Small intestine (tissue), 7 donors: Measurements from ENCODE around the gene TPRX2. TPM values are rescaled to one million over a fixed set of nuclear protein-coding genes. Genes with fewer than 3 reads are reported as not detected.
"Not testable (repeated sequence)": the region's sequence is repeated elsewhere in the genome, so short reads cannot be mapped to it uniquely, and the experiment has no call there.

Source experiments
- DNase-seq, 2 donors: peaks; one replicate each; pipeline versions ENCODE4 v3.0.0 to v3.0.0-alpha.2; 2013
- FAIRE-seq: peaks from 2 replicates; lab custom pipeline; 2012; peaks lifted over from hg19 to GRCh38; lab: Jason Lieb, UNC
- H3K27ac ChIP-seq, 3 donors: one replicate each; pipeline ENCODE4 v1.5.1; 2013; ENCODE audit warnings: low read length in 2 of 3, mild to moderate bottlenecking in 2 of 3, control low read depth in 1 of 3, inconsistent platforms in 1 of 3, low read depth in 1 of 3, moderate library complexity in 1 of 3
- H3K27me3 ChIP-seq, 3 donors: one replicate each; pipeline ENCODE4 v1.6.1; 2013; ENCODE audit warnings: low read length in 3 of 3, inconsistent platforms in 1 of 3; ENCODE audit not compliant: control insufficient read depth in 3 of 3, insufficient read depth in 3 of 3
- H3K36me3 ChIP-seq, 3 donors: one replicate each; pipeline ENCODE4 v1.6.1; 2013; ENCODE audit warnings: low read length in 3 of 3, inconsistent platforms in 1 of 3, low read depth in 1 of 3, mild to moderate bottlenecking in 1 of 3, moderate library complexity in 1 of 3; ENCODE audit not compliant: control insufficient read depth in 3 of 3, insufficient read depth in 2 of 3
- H3K4me1 ChIP-seq, 3 donors: one replicate each; pipeline ENCODE4 v1.6.1; 2013; ENCODE audit warnings: low read length in 2 of 3, inconsistent platforms in 1 of 3, low read depth in 1 of 3, mild to moderate bottlenecking in 1 of 3, moderate library complexity in 1 of 3; ENCODE audit not compliant: control insufficient read depth in 3 of 3, insufficient read depth in 2 of 3
- H3K4me3 ChIP-seq, 3 donors: one replicate each; pipeline ENCODE4 v1.5.1; 2013; ENCODE audit warnings: low read length in 3 of 3, control low read depth in 1 of 3, inconsistent platforms in 1 of 3, low read depth in 1 of 3, mild to moderate bottlenecking in 1 of 3, moderate library complexity in 1 of 3
- H3K9me3 ChIP-seq, 2 donors: one replicate each; pipeline ENCODE4 v1.6.1; 2013; ENCODE audit warnings: low read depth in 1 of 2, low read length in 1 of 2; ENCODE audit not compliant: control insufficient read depth in 2 of 2, insufficient read depth in 1 of 2
- WGBS, 3 donors: extraction: QIAGEN DNeasy Blood & Tissue Kit; methylation state at CpG; one replicate each; pipeline ENCODE4 v1.1.7; 2013; 5-methylcytosine and 5-hydroxymethylcytosine counted together
- polyA plus RNA-seq, 4 donors: library from polyadenylated mRNA; stranded (reverse) in 3 of 4; unstranded in 1 of 4; fragments of 200-250 nt in 3 of 4; fragments of 120-200 nt in 1 of 4; gene quantifications; one replicate each; pipeline versions ENCODE4 v1.2.1 to v1.2.3, GENCODE V29; 2013
- donor health status: healthy with polysubstance abuse.
- donor health status: control.
- donor health status: control.
- donor health status: Bipolar disorder and iron deficiency.
- donor health status: healthy.

Gene TPRX2
- polyA plus RNA-seq, 4 donors = not detected

DNA sequence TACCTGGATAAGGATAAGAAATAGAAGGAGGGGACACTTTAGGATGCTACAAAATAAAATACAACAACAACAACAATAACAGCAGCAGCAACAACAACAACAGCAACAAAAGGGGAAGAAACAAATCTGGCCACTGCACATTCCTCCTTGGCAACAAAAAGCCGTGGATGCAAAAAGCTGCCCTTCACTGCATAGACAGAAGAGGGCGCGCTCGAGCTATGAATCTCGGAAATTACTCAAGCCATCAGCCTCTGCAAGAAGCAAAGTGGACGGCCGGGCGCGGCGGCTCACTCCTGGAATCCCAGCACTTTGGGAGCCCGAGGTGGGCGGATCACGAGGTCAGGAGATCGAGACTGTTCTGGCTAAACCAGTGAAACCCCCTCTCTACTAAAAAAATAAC, 50.3 kb downstream of the TPRX2 start:
- WGBS, 3 donors = 0% methylated on average over 5 to 10 of the region's 14 CpGs
- H3K4me1 ChIP-seq, H3K9me3 ChIP-seq, H3K36me3 ChIP-seq, FAIRE-seq, H3K4me3 ChIP-seq, DNase-seq, H3K27me3 ChIP-seq, H3K27ac ChIP-seq: not testable (repeated sequence)

DNA sequence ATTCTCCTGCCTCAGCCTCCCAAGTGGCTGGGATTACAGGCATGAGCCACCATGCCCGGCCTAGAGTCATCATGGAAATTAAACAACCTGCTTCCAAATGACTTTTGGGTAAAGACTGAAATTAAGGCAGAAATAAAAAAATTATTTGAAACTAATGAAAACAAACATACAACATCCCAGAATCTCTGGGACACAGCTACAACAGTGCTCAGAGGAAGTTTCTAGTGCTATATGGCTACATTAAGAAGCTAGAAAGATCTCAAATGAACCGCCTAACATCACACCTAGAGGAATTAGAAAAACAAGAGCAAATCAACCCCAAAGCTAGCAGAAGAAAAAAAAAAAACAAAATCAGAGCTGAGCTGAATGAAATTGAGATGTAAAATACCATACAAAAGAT, 51.2 kb downstream of the TPRX2 start:
- not testable (repeated sequence) for H3K4me1 ChIP-seq, H3K27me3 ChIP-seq, H3K4me3 ChIP-seq, H3K36me3 ChIP-seq, H3K9me3 ChIP-seq, FAIRE-seq, H3K27ac ChIP-seq, DNase-seq
- 79 to 96% (median 96%) methylated on average over 1 of the region's 2 CpGs for WGBS, 3 donors

Other genes starting within 250 kb of the TPRX2 start
- gene EHD2, start 145.8 kb upstream of the TPRX2 start, polyA plus RNA-seq = 10 to 100 TPM in 2 of 4 donors, 1 to 10 TPM in 1, under 1 TPM in 1; 0.89 to 35.1 (median 12.4) TPM
- gene NOP53, start 113.7 kb upstream of the TPRX2 start, polyA plus RNA-seq = 100 to 1,000 TPM; 290 to 621 (median 552) TPM
- 100 to 1,000 TPM; 129 to 434 (median 350) TPM for gene SELENOW, start 80.5 kb upstream of the TPRX2 start, polyA plus RNA-seq
- gene TPRX1, start 54.7 kb upstream of the TPRX2 start, polyA plus RNA-seq = not detected
- under 1 TPM in 1 of 4 donors, not detected in 3; 0.12 TPM for gene CRX, start 37.3 kb upstream of the TPRX2 start, polyA plus RNA-seq
- 100 to 1,000 TPM in 3 of 4 donors, 10 to 100 TPM in 1; 12.7 to 275 (median 187) TPM for gene SULT2A1, start 27.1 kb downstream of the TPRX2 start, polyA plus RNA-seq
- not detected for gene BSPH1, start 132.9 kb downstream of the TPRX2 start, polyA plus RNA-seq
- gene ELSPBP1, start 135.4 kb downstream of the TPRX2 start, polyA plus RNA-seq = not detected
- not detected for gene CABP5, start 184.8 kb downstream of the TPRX2 start, polyA plus RNA-seq